D341Med (cell line): ENCODE measurements around the gene OR8J3.
"Not testable (repeated sequence)": the region's sequence is repeated elsewhere in the genome, so short reads cannot be mapped to it uniquely, and the experiment has no call there.

ENCODE experiments used
- DNase-seq: peaks from one replicate; pipeline ENCODE4 v3.0.0; 2012; ENCODE audit warnings: low spot score

OR8J3 gene

GRCh38 chr11:56140151-56140661, at the start of gene OR8J3:
Gene OR8J3 (minus strand): TSS chr11:56140201. CDS start chr11:56137718, 2,483 bp downstream.
- no peak for DNase-seq

- DNase-seq, result no peak
Measured at GRCh38 chr11:56188602-56189001, 48.6 kb upstream of the OR8J3 start.

- no peak for DNase-seq
Measured at GRCh38 chr11:56183459-56183858, 43.5 kb upstream of the OR8J3 start.

- DNase-seq, result no peak
Measured at GRCh38 chr11:56176318-56176717, 36.3 kb upstream of the OR8J3 start, which contains the start of gene OR5J2. Gene OR5J2 (plus strand): TSS chr11:56176618. CDS start chr11:56176618, 0 bp downstream.

- no peak for DNase-seq
Measured at GRCh38 chr11:56172256-56172830, 32.3 kb upstream of the OR8J3 start.

GRCh38 chr11:56163804-56164203, 23.8 kb upstream of the OR8J3 start:
- DNase-seq, result no peak

GRCh38 chr11:56160217-56160616, 20.2 kb upstream of the OR8J3 start, which contains the start of gene OR8K5:
Gene OR8K5 (minus strand): TSS chr11:56160317. CDS start chr11:56160317, 0 bp downstream.
- DNase-seq, result no peak

- DNase-seq, result no peak
Measured at GRCh38 chr11:56152333-56152732, 12.3 kb upstream of the OR8J3 start.

- no peak for DNase-seq
Measured at GRCh38 chr11:56151376-56151775, 11.4 kb upstream of the OR8J3 start.

- not testable (repeated sequence) for DNase-seq
Measured at GRCh38 chr11:56143681-56144080, 3.7 kb upstream of the OR8J3 start.

GRCh38 chr11:56122073-56122472, 17.9 kb downstream of the OR8J3 start, which contains the start of gene OR8H3:
Gene OR8H3 (plus strand): TSS chr11:56122373. CDS start chr11:56122373, 0 bp downstream.
- no peak for DNase-seq

GRCh38 chr11:56103210-56103737, 36.7 kb downstream of the OR8J3 start, which contains the start of gene OR8H2:
Gene OR8H2 (plus strand): TSS chr11:56103687. CDS start chr11:56105043, 1,356 bp downstream.
- DNase-seq, result no peak

GRCh38 chr11:56093008-56093407, 47.0 kb downstream of the OR8J3 start, which contains the start of gene OR8I2:
Gene OR8I2 (plus strand): TSS chr11:56093308. CDS start chr11:56093308, 0 bp downstream.
- no peak for DNase-seq

GRCh38 chr11:56089697-56090096, 50.3 kb downstream of the OR8J3 start:
- DNase-seq, result no peak
